Endodermal cell (in vitro differentiated cells): ENCODE results near the gene MRGPRD. TPM values are rescaled to one million over a fixed set of nuclear protein-coding genes. Genes with fewer than 3 reads are reported as not detected.

ENCODE experiments used
- DNase-seq: peaks from one replicate; pipeline ENCODE4 v3.0.0-alpha.2; 2017
- H3K27ac ChIP-seq: 2 replicates; pipeline ENCODE4 v1.5.1; 2013; ENCODE audit warnings: mild to moderate bottlenecking, low read depth, low read length, moderate library complexity
- H3K27me3 ChIP-seq: 2 replicates; pipeline ENCODE4 v1.6.1; 2013; ENCODE audit warnings: mild to moderate bottlenecking, low read length, moderate library complexity; ENCODE audit not compliant: insufficient read depth, control insufficient read depth, poor library complexity, severe bottlenecking
- H3K36me3 ChIP-seq: 2 replicates; pipeline ENCODE4 v1.7.0; 2013; ENCODE audit warnings: mild to moderate bottlenecking, low read length, moderate library complexity; ENCODE audit not compliant: control insufficient read depth, insufficient read depth
- H3K4me1 ChIP-seq: one replicate; pipeline ENCODE4 v1.7.0; 2013; ENCODE audit warnings: low read length; ENCODE audit not compliant: control insufficient read depth, insufficient read depth
- H3K4me3 ChIP-seq: 2 replicates; pipeline ENCODE4 v1.5.1; 2013; ENCODE audit warnings: mild to moderate bottlenecking, low read length, moderate library complexity
- H3K9ac ChIP-seq: 2 replicates; pipeline ENCODE4 v1.6.1; 2013; ENCODE audit warnings: mild to moderate bottlenecking, low read length, moderate library complexity; ENCODE audit not compliant: poor library complexity, severe bottlenecking; ENCODE audit errors: extremely low read depth
- H3K9me3 ChIP-seq: 2 replicates; pipeline ENCODE4 v1.6.1; 2013; ENCODE audit warnings: mild to moderate bottlenecking, low read length, moderate library complexity; ENCODE audit not compliant: control insufficient read depth
- H3K27ac Mint-ChIP-seq: 2 replicates; pipeline ENCODE4 v1.8.0; 2020; ENCODE audit warnings: mixed read lengths
- H3K27me3 Mint-ChIP-seq: 2 replicates; pipeline ENCODE4 v1.8.0; 2021; ENCODE audit warnings: mild to moderate bottlenecking, mixed read lengths; ENCODE audit not compliant: insufficient read depth
- H3K36me3 Mint-ChIP-seq: 2 replicates; pipeline ENCODE4 v1.8.0; 2020; ENCODE audit warnings: low read depth, mixed read lengths
- H3K4me1 Mint-ChIP-seq: 2 replicates; pipeline ENCODE4 v1.8.0; 2020; ENCODE audit warnings: mixed read lengths
- H3K4me3 Mint-ChIP-seq: 2 replicates; pipeline ENCODE4 v1.8.0; 2020; ENCODE audit warnings: mild to moderate bottlenecking, moderate library complexity, mixed read lengths
- H3K9me3 Mint-ChIP-seq: 2 replicates; pipeline ENCODE4 v1.8.0; 2020; ENCODE audit warnings: mild to moderate bottlenecking, mixed read lengths
- WGBS, 2 experiments: methylation state at CpG; one replicate each; pipeline versions ENCODE4 v1.1.5 to v1.1.7; 2013; ENCODE audit warnings: missing lambda C conversion rate in 2 of 2, mixed read lengths in 1 of 2; ENCODE audit not compliant: insufficient coverage in 1 of 2, insufficient read length in 1 of 2; 5-methylcytosine and 5-hydroxymethylcytosine counted together
- total RNA-seq, 2 donors: library from RNA; stranded (reverse); fragmentation: NEBNext Ultra II Directional in 1 of 2; extraction: Animal tissue kit (Norgen Biotek cat#: 25700) in 1 of 2; gene quantifications; 2 replicates in 1 of 2; 3 replicates in 1 of 2; pipeline ENCODE4 v1.2.1, GENCODE V29; 2021
- TF ChIP-seq, protein P1 (sequence below): fragments of 200-600 bp; sonication (generic); conservative IDR thresholded peaks from 2 replicates; pipeline ENCODE4 v1.5.0; 2021; ENCODE audit warnings: antibody characterized with exemption, mild to moderate bottlenecking

The MRGPRD gene
- total RNA-seq, 2 donors from 2014 or later, result not detected

DNA sequence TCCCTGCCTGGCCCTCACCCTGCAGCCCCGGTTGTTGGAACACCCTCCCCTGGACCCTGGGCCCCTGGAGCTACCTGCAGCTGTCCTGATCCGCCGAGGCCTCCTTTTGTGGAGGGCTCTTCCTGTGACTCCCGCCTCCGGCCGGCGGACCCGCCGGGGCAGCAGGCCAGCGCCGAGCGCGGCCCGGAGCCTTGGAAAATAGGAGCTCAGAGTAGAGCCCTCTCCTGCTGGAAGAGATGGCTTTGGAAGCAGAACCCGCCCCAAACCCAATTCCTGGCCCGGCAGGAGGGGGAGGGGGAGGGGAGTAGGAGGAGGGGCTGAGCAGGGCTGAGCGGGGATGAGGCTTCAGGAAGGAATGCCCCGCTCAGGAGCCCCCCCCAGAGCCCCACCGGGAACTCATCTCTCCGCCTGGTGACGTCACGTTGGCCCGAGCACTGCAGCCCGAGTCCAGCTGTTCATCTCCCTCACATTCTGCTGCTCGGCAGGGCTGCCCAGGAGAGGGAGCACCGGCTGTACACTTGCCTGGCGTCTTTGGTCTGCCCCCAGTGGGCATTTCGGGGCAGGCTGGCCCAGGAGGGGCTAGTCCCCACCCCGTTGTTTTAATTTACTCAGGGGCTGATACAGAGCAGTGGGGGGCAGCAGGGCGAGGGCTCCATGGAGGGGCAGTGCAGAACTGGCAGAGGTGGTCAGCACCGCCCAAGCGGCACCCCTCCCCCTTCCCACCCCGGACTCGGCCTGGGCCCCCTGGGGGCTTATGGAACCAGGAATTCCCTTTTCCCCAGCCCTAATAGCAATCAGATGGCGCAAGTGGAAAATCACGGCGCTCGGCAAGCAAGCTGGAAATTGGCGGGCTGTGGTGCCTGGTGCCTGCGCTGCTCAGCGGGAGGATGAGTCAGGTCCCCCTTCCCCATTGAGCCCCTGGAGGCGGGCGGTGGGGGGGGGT, 32.5 kb upstream of the MRGPRD start, which contains the start of gene MRGPRF:
TSS of gene MRGPRF (minus strand) at position 238 of the 943 bp plus-strand sequence. CDS start 3,345 bp downstream, outside the sequence.
- Mint-ChIP-seq H3K27me3 (peaks cover 13% of the 10 kb centered on the region), H3K36me3 (no peaks in the 10 kb centered on the region), H3K9me3 (no peaks in the 10 kb centered on the region), H3K4me3 (peak within 1 kb of the TSS; percentile 48), H3K27ac (no peak within 1 kb of the TSS), H3K4me1 (peaks cover 24% of the 10 kb centered on the region)
- peak; percentile 89 for DNase-seq
- H3K4me3 ChIP-seq, result peak within 1 kb of the TSS; percentile 71
- no peak within 1 kb of the TSS for H3K27ac ChIP-seq
- 11 to 17% methylated on average over 6 to 42 of the region's 43 CpGs for WGBS, 2 experiments
- H3K4me1 ChIP-seq, result peaks cover 19% of the 10 kb centered on the region
- H3K9me3 ChIP-seq, result no peaks in the 10 kb centered on the region
- peak within 1 kb of the TSS; percentile 15 for H3K9ac ChIP-seq
- TF ChIP-seq, protein P1, sequence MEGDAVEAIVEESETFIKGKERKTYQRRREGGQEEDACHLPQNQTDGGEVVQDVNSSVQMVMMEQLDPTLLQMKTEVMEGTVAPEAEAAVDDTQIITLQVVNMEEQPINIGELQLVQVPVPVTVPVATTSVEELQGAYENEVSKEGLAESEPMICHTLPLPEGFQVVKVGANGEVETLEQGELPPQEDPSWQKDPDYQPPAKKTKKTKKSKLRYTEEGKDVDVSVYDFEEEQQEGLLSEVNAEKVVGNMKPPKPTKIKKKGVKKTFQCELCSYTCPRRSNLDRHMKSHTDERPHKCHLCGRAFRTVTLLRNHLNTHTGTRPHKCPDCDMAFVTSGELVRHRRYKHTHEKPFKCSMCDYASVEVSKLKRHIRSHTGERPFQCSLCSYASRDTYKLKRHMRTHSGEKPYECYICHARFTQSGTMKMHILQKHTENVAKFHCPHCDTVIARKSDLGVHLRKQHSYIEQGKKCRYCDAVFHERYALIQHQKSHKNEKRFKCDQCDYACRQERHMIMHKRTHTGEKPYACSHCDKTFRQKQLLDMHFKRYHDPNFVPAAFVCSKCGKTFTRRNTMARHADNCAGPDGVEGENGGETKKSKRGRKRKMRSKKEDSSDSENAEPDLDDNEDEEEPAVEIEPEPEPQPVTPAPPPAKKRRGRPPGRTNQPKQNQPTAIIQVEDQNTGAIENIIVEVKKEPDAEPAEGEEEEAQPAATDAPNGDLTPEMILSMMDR, result peak; percentile 79
- H3K36me3 ChIP-seq, result no peaks in the 10 kb centered on the region
- no peaks in the 10 kb centered on the region for H3K27me3 ChIP-seq

DNA sequence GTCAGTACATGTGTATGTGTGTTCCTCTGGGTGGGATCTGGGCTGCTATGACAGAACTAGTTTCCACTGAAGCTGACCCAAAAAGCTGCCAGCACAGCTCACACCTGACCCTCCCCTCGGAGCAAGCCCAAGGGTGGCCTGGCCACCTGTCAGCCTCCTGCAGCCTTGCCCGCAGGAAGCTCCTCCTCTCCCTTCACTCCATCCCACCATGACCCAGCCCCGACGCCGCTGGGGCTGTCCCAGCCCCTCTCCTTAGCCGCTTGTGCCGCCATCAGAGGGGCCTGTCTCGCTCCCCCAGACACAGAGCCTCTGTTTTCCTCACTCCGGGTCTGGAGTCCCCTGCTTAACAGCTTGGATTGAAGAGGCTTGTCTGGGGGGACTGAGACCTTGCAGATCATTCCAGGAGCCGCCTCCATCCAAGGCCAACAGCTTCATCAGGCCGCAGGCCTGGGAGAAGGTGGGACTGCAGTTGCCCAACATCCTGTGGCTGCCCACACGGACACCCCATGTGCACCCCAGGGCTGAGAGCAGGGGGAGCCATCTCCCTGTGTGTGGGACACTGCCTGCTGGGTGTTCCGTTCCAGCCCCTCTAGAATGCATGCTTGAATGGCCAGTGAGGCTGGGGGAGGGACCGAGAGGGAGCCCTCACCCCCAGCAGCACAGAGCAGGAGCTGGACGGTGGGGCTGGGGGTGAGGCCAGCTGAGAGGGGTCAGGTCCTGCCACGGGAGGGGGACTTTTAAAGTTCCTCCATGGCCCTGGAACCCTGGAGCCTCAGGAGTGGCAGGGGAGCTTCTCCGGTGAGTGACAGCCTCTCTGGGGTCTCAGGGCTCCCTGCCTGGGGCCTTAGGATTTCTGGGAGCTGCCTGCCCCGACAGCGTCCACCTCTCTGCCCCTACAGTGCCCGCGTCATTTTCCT, 31.6 kb upstream of the MRGPRD start:
- H3K9me3 ChIP-seq, result no peaks in the 10 kb centered on the region
- H3K4me3 Mint-ChIP-seq, result peak overlapping the region; percentile 48
- H3K4me1 ChIP-seq, result peaks cover 19% of the 10 kb centered on the region
- H3K9me3 Mint-ChIP-seq, result no peaks in the 10 kb centered on the region
- H3K9ac ChIP-seq, result peak overlapping the region; percentile 15
- peak; percentile 73 for DNase-seq
- H3K27me3 ChIP-seq, result no peaks in the 10 kb centered on the region
- no peak overlapping the region for H3K27ac Mint-ChIP-seq
- peak overlapping the region; percentile 71 for H3K4me3 ChIP-seq
- no peaks in the 10 kb centered on the region for H3K36me3 Mint-ChIP-seq
- peaks cover 34% of the 10 kb centered on the region for H3K4me1 Mint-ChIP-seq
- TF ChIP-seq, protein P1, result no peak
- no peaks in the 10 kb centered on the region for H3K36me3 ChIP-seq
- H3K27ac ChIP-seq, result no peak overlapping the region
- 60% methylated on average over 3 to 21 of the region's 21 CpGs for WGBS, 2 experiments
- peaks cover 15% of the 10 kb centered on the region for H3K27me3 Mint-ChIP-seq

DNA sequence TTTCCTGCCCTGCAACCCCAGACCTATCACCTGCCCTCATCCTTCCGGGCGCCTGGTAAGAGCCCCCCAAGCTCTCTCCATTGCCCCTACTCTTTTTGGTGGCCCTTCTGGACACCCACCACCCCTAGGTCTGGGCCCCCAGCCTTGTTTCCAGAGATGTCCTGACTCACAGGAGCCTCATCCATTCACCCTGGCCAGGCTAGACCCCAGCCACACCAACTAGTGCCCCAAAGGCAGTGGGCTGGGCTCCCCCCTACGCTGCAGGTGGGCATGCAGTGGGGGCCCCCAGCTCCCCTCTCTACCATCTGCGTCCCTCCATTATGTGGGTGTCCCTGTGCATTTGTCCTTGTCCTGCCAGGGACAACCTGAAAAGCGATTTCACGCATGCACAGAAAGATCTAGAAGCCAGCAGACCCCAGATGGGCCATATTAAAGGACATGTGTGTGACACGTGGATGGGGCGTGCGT, 30.9 kb upstream of the MRGPRD start:
- Histone ChIP-seq H3K27ac (no peak overlapping the region), H3K4me3 (no peak overlapping the region), H3K4me1 (peaks cover 19% of the 10 kb centered on the region), H3K27me3 (no peaks in the 10 kb centered on the region), H3K36me3 (no peaks in the 10 kb centered on the region), H3K9me3 (no peaks in the 10 kb centered on the region), H3K9ac (no peak overlapping the region)
- Mint-ChIP-seq H3K4me3 (peak overlapping the region; percentile 48), H3K36me3 (no peaks in the 10 kb centered on the region), H3K4me1 (peaks cover 35% of the 10 kb centered on the region), H3K27me3 (peaks cover 12% of the 10 kb centered on the region), H3K27ac (no peak overlapping the region), H3K9me3 (no peaks in the 10 kb centered on the region)
- TF ChIP-seq, protein P1, result no peak
- DNase-seq, result no peak
- WGBS, 2 experiments, result 89 to 98% methylated on average over 7 to 9 of the region's 9 CpGs
